SK-N-SH (cell line): ENCODE measurements around the gene HEG1. TPM values are rescaled to one million over a fixed set of nuclear protein-coding genes. Genes with fewer than 3 reads are reported as not detected.

ENCODE experiments used
- CTCF ChIA-PET: fragments of 300-600, 350-600 bp; formaldehyde crosslinking; extraction: SDS; loops from one replicate; lab custom pipeline; 2021; lab: Yijun Ruan, JAX
- POLR2A ChIA-PET: fragments of 350-600 bp; sonication (Branson Sonifier 250); formaldehyde crosslinking; extraction: SDS; loops from one replicate; lab custom pipeline; 2020; ENCODE audit warnings: antibody characterized with exemption, inconsistent platforms; lab: Yijun Ruan, JAX
- DNase-seq: peaks from one replicate; pipeline ENCODE4 v3.0.0; 2012
- H2AFZ ChIP-seq: fragments of 200-600 bp; sonication (generic); 2 replicates; pipeline ENCODE4 v1.8.1; 2016; ENCODE audit warnings: antibody characterized with exemption, mild to moderate bottlenecking, low read depth
- H3F3A ChIP-seq: fragments of 200-600 bp; sonication (generic); replicated peaks from 2 replicates; pipeline ENCODE3; 2016; ENCODE audit warnings: antibody characterized with exemption, mild to moderate bottlenecking; ENCODE audit not compliant: insufficient read depth
- H3K27ac ChIP-seq, 2 experiments: fragments of 200-500 bp in 1 of 2; fragments of 200-600 bp in 1 of 2; sonication (Bioruptor generic) in 1 of 2; sonication (generic), shearing (Covaris generic) in 1 of 2; 2 replicates each; pipeline versions ENCODE4 v1.5.1 to v1.6.1; 2014 to 2016; ENCODE audit warnings: low read depth in 2 of 2, inconsistent platforms in 1 of 2, low read length in 1 of 2, mild to moderate bottlenecking in 1 of 2, mixed read lengths in 1 of 2
- H3K27me3 ChIP-seq: fragments of 200-600 bp; sonication (generic), shearing (Covaris generic); 2 replicates; pipeline ENCODE4 v1.6.1; 2016; ENCODE audit warnings: mixed run types; ENCODE audit not compliant: insufficient read depth
- H3K36me3 ChIP-seq, 2 experiments: fragments of 200-500 bp in 1 of 2; fragments of 200-600 bp in 1 of 2; sonication (Bioruptor generic) in 1 of 2; sonication (generic) in 1 of 2; replicated peaks in 1 of 2; 2 replicates each; pipeline versions ENCODE3 to v1.5.1; 2014 to 2016; ENCODE audit warnings: low read length in 1 of 2, mild to moderate bottlenecking in 1 of 2; ENCODE audit not compliant: insufficient read depth in 2 of 2, control insufficient read depth in 1 of 2
- H3K4me1 ChIP-seq, 2 experiments: fragments of 200-500 bp in 1 of 2; fragments of 200-600 bp in 1 of 2; sonication (Bioruptor generic) in 1 of 2; sonication (generic), shearing (Covaris generic) in 1 of 2; 2 replicates each; pipeline versions ENCODE4 v1.5.1 to v1.6.1; 2014 to 2016; ENCODE audit warnings: low read depth in 1 of 2, low read length in 1 of 2, mixed run types in 1 of 2; ENCODE audit not compliant: insufficient read depth in 2 of 2, control insufficient read depth in 1 of 2
- H3K4me2 ChIP-seq: fragments of 200-600 bp; sonication (generic), shearing (Covaris generic); 2 replicates; pipeline ENCODE4 v1.6.1; 2017; ENCODE audit warnings: mixed run types
- H3K4me3 ChIP-seq, 2 experiments: fragments of 200-500 bp in 1 of 2; fragments of 200-600 bp in 1 of 2; sonication (Bioruptor generic) in 1 of 2; sonication (generic), shearing (Covaris generic) in 1 of 2; 2 replicates each; pipeline versions ENCODE4 v1.5.1 to v1.8.1; 2014 to 2016; ENCODE audit warnings: low read depth in 2 of 2, inconsistent platforms in 1 of 2, low read length in 1 of 2, mild to moderate bottlenecking in 1 of 2, mixed read lengths in 1 of 2, moderate library complexity in 1 of 2
- H3K79me2 ChIP-seq: fragments of 200-600 bp; sonication (generic); 2 replicates; pipeline ENCODE4 v1.8.1; 2017; ENCODE audit warnings: mild to moderate bottlenecking; ENCODE audit not compliant: insufficient read depth
- H3K9ac ChIP-seq: fragments of 200-600 bp; sonication (generic); 2 replicates; pipeline ENCODE4 v1.6.1; 2017; ENCODE audit warnings: mixed run types
- H3K9me2 ChIP-seq: fragments of 200-600 bp; sonication (generic); 2 replicates; pipeline ENCODE4 v1.6.1; 2017; ENCODE audit warnings: mixed run types
- H3K9me3 ChIP-seq: fragments of 200-600 bp; sonication (generic); 2 replicates; pipeline ENCODE4 v1.6.1; 2017; ENCODE audit warnings: mixed run types, mild to moderate bottlenecking, moderate library complexity
- H4K20me1 ChIP-seq: fragments of 200-600 bp; sonication (generic); 2 replicates; pipeline ENCODE4 v1.6.1; 2017; ENCODE audit warnings: mild to moderate bottlenecking, mixed run types; ENCODE audit not compliant: insufficient read depth
- CHD2 ChIP-seq: fragments of 150-350 bp; IDR thresholded peaks from 2 replicates; pipeline ENCODE4 v1.6.1; 2018; ENCODE audit warnings: low read length; ENCODE audit not compliant: partially characterized antibody
- ELF1 ChIP-seq: IDR thresholded peaks from 2 replicates; pipeline ENCODE4 v1.4.0; 2012
- EP300 ChIP-seq, 2 experiments: IDR thresholded peaks; 2 replicates each; pipeline versions ENCODE4 v1.4.0 to v1.6.1; 2012; ENCODE audit warnings: borderline replicate concordance in 1 of 2, low read depth in 1 of 2, low read length in 1 of 2
- GABPA ChIP-seq: IDR thresholded peaks from 2 replicates; pipeline ENCODE4 v1.4.0; 2012; ENCODE audit warnings: low read depth, mild to moderate bottlenecking
- GATA2 ChIP-seq: sonication (generic); formaldehyde crosslinking; IDR thresholded peaks from 2 replicates; pipeline ENCODE4 v1.5.0; 2020; ENCODE audit warnings: mild to moderate bottlenecking, missing genetic modification reagents
- IRF3 ChIP-seq: fragments of 150-350 bp; IDR thresholded peaks from 2 replicates; pipeline ENCODE4 v1.6.1; 2016; ENCODE audit warnings: mild to moderate bottlenecking, low read depth, low read length
- JUND ChIP-seq: IDR thresholded peaks from 2 replicates; pipeline ENCODE4 v1.4.0; 2012
- MEF2A ChIP-seq: IDR thresholded peaks from 2 replicates; pipeline ENCODE4 v1.4.0; 2012; ENCODE audit warnings: low read depth, borderline replicate concordance
- MXI1 ChIP-seq: IDR thresholded peaks from 2 replicates; pipeline ENCODE4 v1.6.1; 2012; ENCODE audit warnings: mild to moderate bottlenecking, low read depth, low read length, improper control_type of control experiment
- NFIC ChIP-seq: IDR thresholded peaks from 2 replicates; pipeline ENCODE4 v1.4.0; 2012; ENCODE audit warnings: borderline replicate concordance
- NRF1 ChIP-seq: IDR thresholded peaks from 2 replicates; pipeline ENCODE4 v1.6.1; 2012; ENCODE audit warnings: low read depth, mild to moderate bottlenecking, low read length
- PBX3 ChIP-seq: IDR thresholded peaks from 2 replicates; pipeline ENCODE4; 2012
- POLR2AphosphoS5 ChIP-seq: IDR thresholded peaks from 2 replicates; pipeline ENCODE4 v1.6.1; 2012; ENCODE audit warnings: low read depth, low read length
- RXRA ChIP-seq: IDR thresholded peaks from 2 replicates; pipeline ENCODE4 v1.4.0; 2012; ENCODE audit warnings: low read depth, mild to moderate bottlenecking, borderline replicate concordance
- SIN3A ChIP-seq: IDR thresholded peaks from 2 replicates; pipeline ENCODE4 v1.6.1; 2012; ENCODE audit warnings: low read depth, mild to moderate bottlenecking, low read length, moderate library complexity, borderline replicate concordance
- TAF1 ChIP-seq: IDR thresholded peaks from 2 replicates; pipeline ENCODE4 v1.6.1; 2012; ENCODE audit warnings: low read depth, mild to moderate bottlenecking, low read length, moderate library complexity, borderline replicate concordance
- TCF12 ChIP-seq: IDR thresholded peaks from 2 replicates; pipeline ENCODE4 v1.4.0; 2012
- USF1 ChIP-seq: IDR thresholded peaks from 2 replicates; pipeline ENCODE4 v1.4.0; 2012; ENCODE audit warnings: low read depth, borderline replicate concordance
- ZBTB33 ChIP-seq: IDR thresholded peaks from 2 replicates; pipeline ENCODE4 v1.4.0; 2012; ENCODE audit warnings: low read depth, borderline replicate concordance
- WGBS: methylation state at CpG from one replicate; pipeline ENCODE4 v1.1.6; 2017; ENCODE audit warnings: low lambda C conversion rate; 5-methylcytosine and 5-hydroxymethylcytosine counted together
- polyA plus RNA-seq, 3 experiments: library from polyadenylated mRNA; depleted of rRNA; stranded (reverse); fragments of >200 nt; gene quantifications; 2 replicates each; pipeline ENCODE4 v1.2.3, GENCODE V29; 2012

The HEG1 gene
- polyA plus RNA-seq, 1 of the 3 experiments (the other 2 are of a cell fraction), result 27.7 TPM

- TF ChIP-seq PBX3 (no peak), MXI1 (no peak), CHD2 (no peak), TCF12 (peak; percentile 61), ZBTB33 (no peak), JUND (no peak), USF1 (no peak), TAF1 (peak; percentile 23; the same call in 1 of the 2 replicates), IRF3 (no peak), GABPA (no peak), NRF1 (no peak), MEF2A (no peak), RXRA (no peak), GATA2 (no peak)
Observed at GRCh38 chr3:125052624-125053303, 3.0 kb downstream of the HEG1 start (continued).

GRCh38 chr3:125051715-125052581 is 3.8 kb downstream of the HEG1 start:
- no peak for DNase-seq
- peak overlapping the region; percentile 76 for H3K9ac ChIP-seq
- no peak overlapping the region for H2AFZ ChIP-seq
- WGBS, result 22% methylated on average over 11 of the region's 14 CpGs
- H3K4me3 ChIP-seq, result peak overlapping the region; percentile 28 to 83; a peak in 3 of 4 replicates
- peaks cover 28 to 51% of the 10 kb centered on the region in 2 experiments for H3K4me1 ChIP-seq
- peak overlapping the region; percentile 77 to 99 for H3K27ac ChIP-seq
- peaks cover 79% of the 10 kb centered on the region for H3K79me2 ChIP-seq
- peak overlapping the region; percentile 84 for H3K4me2 ChIP-seq
- peaks cover 5 to 15% of the 10 kb centered on the region in 2 experiments for H3K36me3 ChIP-seq
- H3K27me3 ChIP-seq, result no peaks in the 10 kb centered on the region
- H3K9me3 ChIP-seq, result no peaks in the 10 kb centered on the region
- no peaks in the 10 kb centered on the region for H3K9me2 ChIP-seq
- CTCF ChIA-PET, result interaction anchor here (0.9 kb wide), 2 partner anchors 19 to 69 kb away, joined by 3 read pairs; no protein-coding TSS in a partner anchor
- H4K20me1 ChIP-seq, result peaks cover 49% of the 10 kb centered on the region
- POLR2A ChIA-PET, result no interaction called here
- H3F3A ChIP-seq, result peaks cover 36% of the 10 kb centered on the region
- no peak for TF ChIP-seq MXI1
- no peak for TF ChIP-seq CHD2
- TF ChIP-seq PBX3, result peak; percentile 40; the same call in 1 of the 2 replicates
- no peak for TF ChIP-seq USF1
- peak; percentile 24; the same call in 1 of the 2 replicates for TF ChIP-seq JUND
- 0 out of 2 replicates have a peak, but pooled peaks have one; percentile 31 for TF ChIP-seq SIN3A
- peak; percentile 27; the same call in 1 of the 2 replicates for TF ChIP-seq RXRA
- TF ChIP-seq IRF3, result no peak
- no peak for TF ChIP-seq POLR2AphosphoS5
- TF ChIP-seq NFIC, result no peak; the same call in 1 of the 2 replicates
- no peak; a peak in 1 of 4 replicates for TF ChIP-seq EP300 (IDR thresholded peaks at IDR 0.05; ENCODE audit: borderline replicate concordance in 1 of 2, low read depth in 1 of 2, low read length in 1 of 2)
- TF ChIP-seq MEF2A, result no peak
- no peak for TF ChIP-seq ELF1
